ENCODE results near the gene CFAP97. TPM values are rescaled to one million over a fixed set of nuclear protein-coding genes. Genes with fewer than 3 reads are reported as not detected.
"Not testable (repeated sequence)": the region's sequence is repeated elsewhere in the genome, so short reads cannot be mapped to it uniquely, and the experiment has no call there.

Gene CFAP97
- total RNA-seq, 1 experiment from 2014 or later = 20.4 TPM

DNA sequence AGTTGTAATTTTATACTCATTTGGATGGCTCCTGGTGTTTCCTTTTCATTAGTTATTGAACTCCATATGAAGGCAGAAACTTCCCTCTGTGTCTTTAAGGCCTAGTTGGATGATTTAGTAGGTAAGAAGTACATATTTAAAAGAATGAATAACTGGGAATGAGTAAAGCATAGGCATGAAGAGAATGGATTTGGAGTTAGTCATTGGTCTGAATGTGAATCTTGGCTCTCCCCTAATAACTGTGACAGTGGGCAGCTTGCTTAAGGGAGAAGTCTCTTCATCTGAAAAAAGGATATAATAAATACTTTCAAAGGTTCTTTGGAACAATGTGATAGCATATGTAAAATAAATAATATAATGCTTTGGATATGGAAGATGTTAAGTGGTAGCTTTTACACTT, 18.8 kb upstream of the CFAP97 start:
- peak; percentile 34 for DNase-seq (ENCODE audit: low read depth)

DNA sequence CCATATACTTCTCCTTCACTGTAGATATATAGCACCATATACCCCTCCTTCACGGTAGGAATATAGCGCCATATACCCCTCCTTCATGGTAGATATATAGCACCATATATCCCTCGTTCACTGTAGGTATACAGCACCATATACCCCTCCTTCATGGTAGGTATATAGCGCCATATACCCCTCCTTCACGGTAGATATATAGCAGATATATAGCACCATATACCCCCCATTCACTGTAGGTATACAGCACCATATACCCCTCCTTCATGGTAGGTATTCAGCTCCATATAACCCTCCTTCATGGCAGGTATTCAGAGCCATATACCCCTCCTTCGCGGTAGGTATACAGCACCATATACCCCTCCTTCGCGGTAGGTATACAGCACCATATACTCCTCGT, 18.1 kb upstream of the CFAP97 start:
- no peak for DNase-seq (ENCODE audit: low read depth)

DNA sequence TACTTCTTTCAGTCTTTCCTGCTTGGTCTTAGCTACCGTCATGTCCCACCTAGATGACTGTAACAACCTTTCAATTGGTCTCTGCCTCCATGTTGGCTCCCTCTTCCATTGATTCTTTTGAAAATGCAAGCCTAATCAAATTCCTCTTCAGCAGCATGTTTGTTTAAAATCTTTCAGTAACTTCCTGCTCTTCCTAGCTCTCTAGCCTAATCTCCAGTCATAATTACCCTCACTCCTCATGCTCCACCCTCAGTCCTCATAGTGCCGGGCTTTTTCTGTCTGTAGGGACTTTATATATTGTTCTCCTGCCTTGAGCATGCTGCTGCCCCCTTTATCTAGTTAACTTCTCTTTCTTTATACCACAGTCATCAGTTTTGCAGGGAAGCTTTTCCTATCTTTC, 17.7 kb upstream of the CFAP97 start:
- DNase-seq (ENCODE audit: low read depth) = no peak

DNA sequence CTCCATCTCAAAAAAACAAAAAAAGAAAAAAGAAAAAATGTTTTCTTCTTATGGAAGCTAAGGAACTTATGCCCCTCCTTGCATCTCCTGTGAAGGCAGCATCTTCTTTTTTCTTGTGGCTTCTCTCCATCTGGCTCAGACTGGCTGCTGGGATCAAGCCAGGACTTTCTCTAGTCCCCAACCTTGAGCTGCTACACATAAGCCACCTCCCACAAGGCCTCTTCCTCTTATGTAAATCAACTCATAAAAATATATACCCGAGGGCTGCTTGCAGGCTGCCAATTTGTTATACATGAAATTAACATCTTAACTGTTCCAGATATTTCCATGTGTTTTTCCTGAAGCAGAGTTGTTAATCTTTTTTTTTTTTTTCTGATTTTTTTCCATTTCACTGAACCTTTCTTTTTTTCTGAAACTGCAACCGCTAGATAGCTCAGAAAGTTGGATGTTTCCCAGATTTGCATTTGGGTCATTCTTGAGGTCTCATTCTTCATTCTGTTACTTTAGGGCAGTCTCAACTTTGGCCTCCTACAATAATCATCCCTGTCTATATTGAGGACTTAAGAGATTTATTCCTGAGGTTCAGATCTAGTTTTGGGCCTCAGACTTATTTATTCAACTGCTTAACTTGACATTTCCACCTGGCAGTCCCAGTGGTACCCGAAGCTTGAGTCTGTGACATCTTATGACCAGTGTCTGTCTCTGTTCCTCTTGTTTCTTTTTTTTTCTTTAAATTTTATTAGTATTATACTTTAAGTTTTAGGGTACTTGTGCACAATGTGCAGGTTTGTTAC, 15.9 kb upstream of the CFAP97 start:
- DNase-seq (ENCODE audit: low read depth) = peak; percentile 82

- no peak for DNase-seq (ENCODE audit: low read depth)
Measured at GRCh38 chr4:185218312-185218711, 14.5 kb upstream of the CFAP97 start.

DNA sequence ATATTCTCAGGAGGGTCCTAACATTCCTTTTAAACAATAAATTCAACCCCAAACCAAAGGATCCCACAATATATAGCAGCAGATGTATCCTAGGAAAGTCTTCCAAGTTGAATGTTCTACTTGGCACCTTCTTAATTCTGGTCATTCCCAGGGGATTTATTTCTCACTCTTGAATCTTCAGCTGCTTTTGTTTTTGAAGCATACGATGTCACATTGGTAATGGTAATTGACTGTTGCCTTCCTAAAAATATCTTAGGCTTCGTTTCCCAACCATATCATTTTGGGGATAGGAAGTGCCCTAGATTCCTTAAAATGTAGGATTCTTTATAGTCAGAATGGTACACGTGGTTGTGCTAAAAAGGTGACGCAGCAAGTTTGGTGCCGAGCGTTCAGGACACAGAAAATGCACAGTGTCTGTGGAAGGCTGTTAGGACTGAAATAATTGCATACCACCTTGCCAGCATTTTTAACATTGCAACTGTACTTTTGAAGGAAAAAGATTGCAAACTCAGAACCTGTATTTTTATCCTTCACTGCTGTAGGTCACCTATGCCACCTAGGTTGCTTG, 13.7 kb upstream of the CFAP97 start:
- no peak for DNase-seq (ENCODE audit: low read depth)

DNA sequence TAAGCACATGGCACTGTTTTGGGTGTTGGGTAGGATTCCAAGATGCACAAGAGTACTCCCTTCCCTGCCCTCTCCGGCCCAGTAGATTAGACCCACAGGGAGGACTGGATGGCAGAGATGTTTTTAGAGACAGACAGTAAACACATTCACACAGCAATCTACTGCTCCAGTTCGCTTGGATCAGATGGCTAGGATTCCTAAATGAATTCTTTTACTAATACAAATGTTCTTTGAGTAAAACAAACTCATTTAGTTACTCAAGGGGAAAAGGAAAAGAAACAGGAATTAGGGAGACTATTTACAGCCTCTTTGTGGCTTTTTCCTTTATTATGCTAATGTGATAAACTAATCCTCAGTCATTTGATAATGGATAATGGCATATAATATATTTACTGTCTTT, 11.5 kb upstream of the CFAP97 start:
- DNase-seq (ENCODE audit: low read depth) = peak; percentile 7

DNA sequence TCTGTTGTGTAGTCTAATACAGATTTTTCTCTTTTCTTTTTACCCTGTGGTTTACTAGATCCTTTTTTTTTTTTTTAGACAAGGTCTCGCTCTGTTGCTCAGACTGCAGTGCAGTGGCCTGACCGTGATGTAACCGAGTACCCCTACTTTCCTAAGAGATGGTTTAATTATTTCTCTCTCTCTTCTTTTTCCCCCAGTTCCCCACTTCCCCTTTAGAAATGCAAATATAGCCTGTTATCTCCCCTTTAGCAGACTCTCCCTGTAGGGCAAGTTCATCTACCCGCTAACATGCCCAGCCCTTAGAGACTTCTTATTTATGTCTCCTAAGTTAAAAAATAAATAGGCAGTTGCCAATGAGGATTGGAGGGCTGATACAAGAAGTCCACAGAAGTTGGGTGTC, 10.1 kb upstream of the CFAP97 start:
- DNase-seq (ENCODE audit: low read depth) = no peak

- no peak for DNase-seq (ENCODE audit: low read depth)
Measured at GRCh38 chr4:185212581-185212980, 8.8 kb upstream of the CFAP97 start.

DNA sequence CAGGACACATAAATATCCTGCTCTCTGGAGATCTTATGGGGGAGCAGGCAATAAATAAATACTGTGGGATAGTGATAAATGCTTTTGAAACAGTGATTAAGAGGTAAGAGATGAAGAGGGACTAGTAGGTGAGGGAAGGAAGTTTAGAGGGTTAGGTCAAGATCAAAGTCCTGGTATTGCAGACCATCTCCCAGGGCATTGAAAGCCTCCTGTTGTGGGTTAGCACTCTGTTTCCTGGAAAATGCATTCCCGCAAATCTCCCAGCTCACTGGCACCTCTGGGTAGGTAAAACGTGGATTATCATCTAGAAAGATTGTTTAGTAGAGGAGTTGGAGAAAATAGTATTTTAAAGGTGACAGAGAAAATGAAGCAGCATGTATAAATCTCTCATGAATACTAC, 7.8 kb upstream of the CFAP97 start:
- no peak for DNase-seq (ENCODE audit: low read depth)

- peak; percentile 14 for DNase-seq (ENCODE audit: low read depth)
Measured at GRCh38 chr4:185211035-185211434, 7.2 kb upstream of the CFAP97 start.

GRCh38 chr4:185210102-185210981, 6.5 kb upstream of the CFAP97 start:
- peak; percentile 55 for DNase-seq (ENCODE audit: low read depth)

DNA sequence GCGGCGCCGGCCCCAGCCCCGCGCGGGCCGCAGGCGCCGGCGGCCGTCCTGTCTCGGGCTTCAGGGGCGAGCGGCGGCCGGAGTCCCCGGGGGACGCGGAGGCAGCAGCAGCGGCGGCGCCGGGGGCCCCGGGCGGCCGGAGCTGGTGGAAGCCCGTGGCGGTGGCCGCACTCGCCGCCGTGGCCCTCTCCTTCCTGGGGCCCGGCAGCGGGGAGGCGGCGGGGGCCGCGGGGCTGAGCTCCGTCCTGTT, 6.0 kb upstream of the CFAP97 start:
- DNase-seq (ENCODE audit: low read depth) = not testable (repeated sequence)

DNA sequence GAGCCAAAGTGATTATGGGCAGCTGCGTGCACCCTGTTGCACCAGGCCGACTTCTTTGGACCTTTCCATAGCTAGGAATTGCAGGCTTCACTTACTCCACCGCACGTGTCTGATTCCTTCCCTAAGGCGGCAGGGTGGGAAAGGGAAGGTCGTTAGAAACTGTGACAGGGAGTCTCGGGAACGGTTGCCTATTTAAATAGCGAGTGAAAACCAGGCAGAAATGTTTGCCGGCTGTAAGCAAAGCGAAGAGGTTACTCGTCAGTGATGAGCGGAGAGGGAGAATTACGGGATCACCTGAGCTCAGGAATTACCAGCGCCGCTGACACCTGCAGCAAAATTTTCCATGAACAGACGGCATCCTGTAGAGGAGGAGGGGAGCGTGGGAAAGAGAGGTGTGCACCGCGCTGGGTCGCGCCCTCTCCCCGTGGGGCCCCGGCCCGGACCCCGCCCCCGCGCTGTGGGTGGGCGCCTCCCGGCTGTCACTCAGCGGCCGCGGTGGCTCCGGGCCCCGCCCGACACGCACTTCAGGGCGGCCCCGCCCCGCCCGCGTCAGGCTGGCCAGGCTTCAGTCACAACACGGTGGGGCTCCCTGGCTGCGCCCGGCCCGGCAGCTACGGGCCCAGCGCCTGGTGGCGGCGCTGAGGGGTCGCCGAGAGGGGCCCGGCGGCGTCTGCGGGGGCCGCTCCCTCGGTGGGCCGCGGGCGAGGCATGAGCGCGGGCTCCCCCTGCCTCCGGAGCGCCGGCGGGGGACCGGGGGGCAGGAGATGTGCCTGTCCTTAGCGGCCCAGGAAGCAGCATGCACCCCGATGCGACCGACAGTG, 5.4 kb upstream of the CFAP97 start, which contains the start of gene SNX25:
Gene SNX25 (plus strand): TSS at position 568 of the 821 bp plus-strand sequence. CDS start 229 bp downstream, at position 797.
- peak; percentile 75 for DNase-seq (ENCODE audit: low read depth)

DNA sequence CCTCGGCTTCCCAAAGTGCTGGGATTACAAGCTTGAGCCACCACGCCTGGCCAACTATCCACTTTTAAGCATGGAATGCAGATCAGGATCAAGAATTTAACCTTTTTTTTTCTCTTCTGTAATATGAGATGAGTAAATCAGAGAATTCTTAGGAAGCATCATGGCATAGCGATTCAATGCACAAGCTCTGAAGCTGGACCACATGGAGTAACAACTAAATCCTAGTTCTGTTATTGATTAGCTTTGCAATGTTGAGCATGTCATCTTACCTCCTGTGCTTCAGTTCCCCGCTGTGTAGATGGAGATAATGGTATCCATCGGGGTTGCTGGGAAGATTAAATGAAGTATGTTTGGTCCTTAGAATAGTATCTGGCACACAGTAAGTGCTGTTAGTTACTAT, 3.7 kb upstream of the CFAP97 start:
- no peak for DNase-seq (ENCODE audit: low read depth)

DNA sequence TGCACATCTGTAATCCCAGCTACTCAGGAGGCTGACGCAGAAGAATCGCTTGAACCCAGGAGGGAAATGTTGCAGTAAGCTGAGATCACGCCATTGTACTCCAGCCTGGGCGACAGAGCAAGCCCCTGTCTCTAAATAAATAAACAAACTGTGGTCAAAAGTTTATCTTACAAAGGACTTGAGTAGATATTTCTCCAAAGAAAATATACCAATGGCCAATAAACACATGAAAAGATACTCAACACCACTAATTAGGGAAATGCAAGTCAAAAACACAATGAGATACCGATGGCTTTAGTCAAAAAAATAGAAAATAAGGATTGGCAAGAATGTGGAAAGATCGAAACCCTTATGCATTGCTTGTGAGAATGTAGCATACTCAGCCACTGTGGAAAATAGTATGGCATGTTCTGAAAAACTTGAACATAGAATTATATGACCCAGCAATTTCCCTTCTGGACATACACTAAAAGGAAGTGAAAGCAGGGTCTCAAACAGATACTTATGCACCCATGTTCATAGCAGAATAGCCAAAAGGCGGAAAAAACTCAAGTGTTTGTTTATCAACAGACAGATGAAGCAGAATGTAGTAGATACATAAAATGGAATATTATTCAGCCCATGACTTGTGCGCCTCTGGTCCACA, 2.0 kb upstream of the CFAP97 start:
- no peak for DNase-seq (ENCODE audit: low read depth)

GRCh38 chr4:185205073-185205472, 1.3 kb upstream of the CFAP97 start:
- DNase-seq (ENCODE audit: low read depth) = not testable (repeated sequence)

- peak; percentile 51 for DNase-seq (ENCODE audit: low read depth)
Measured at GRCh38 chr4:185204238-185204910, 574 bp upstream of the CFAP97 start.

DNA sequence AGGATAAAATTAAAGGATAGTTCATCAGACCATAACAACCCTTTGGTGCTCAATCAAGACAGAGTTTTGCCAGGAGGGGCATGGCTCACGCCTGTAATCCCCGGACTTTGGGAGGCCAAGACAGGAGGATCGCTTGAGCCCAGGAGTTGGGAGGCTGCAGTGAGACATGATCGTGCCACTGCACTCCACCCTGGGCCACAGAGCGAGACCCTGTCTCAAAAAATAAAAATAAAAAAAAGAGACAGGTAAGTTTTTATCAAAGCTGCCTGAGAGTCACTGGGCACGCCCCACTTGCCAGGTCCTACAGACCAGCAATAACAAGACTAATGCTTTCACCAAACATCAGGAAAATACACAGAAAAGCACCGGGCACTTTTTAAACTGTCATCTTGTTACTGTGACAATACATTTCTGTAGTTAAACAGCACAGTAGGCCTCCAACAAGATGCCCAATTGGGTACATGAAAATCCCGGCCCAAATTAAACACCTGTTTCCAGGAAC, 765 bp downstream of the CFAP97 start:
- no peak for DNase-seq (ENCODE audit: low read depth)

Data from M059J (cell line).